Diencephalon (tissue), 1 donor: ENCODE results near the gene OPA3. TPM values are rescaled to one million over a fixed set of nuclear protein-coding genes. Genes with fewer than 3 reads are reported as not detected.

Experiments used
- total RNA-seq: library from RNA; depleted of rRNA; stranded (reverse); fragments of >200 nt; gene quantifications from one replicate; pipeline ENCODE4 v1.2.3, GENCODE V29; 2014

The OPA3 gene
- total RNA-seq: 4.8 TPM

DNA sequence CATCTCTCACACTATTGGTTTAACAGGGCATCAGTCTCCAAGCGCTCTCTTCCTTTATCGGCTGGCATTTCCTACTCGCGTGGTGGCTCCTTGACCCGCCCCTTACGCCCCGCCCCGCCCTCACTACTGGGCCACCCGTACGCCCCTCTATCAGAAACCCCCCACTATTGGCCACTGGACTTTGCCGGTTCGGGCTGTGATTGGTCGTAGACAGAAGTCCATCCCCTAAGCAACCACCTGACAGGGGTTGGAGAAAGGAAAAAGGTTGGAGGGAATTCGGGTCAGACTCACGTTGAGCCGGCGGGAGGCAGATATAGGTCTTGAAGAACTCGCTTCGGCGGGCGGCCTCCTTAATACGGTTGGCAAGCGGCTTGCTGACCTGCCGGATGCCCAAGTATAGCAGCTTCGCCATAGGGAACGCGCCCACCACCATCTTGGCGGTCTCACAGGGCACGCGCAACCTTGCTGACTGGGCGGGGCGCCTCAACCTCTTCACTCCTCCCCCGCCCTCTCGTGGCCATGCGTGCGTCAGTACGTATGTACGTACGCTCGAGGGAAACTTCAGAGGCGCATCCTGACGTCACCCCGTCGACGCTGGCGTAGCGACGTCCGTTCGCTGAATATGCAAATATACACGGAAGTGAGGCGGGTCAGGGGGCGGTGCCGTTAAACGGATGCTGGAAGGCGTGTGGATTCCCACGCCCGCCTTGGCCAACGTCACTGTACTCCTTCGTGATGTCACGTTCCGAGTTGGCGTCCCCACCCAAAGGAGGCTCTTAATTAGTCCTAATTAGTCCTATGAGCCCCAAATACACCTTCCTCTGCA lies at the start of gene OPA3:
TSS of gene OPA3 (minus strand) at position 471 of the 826 bp plus-strand sequence. CDS start at position 433, 38 bp downstream.

DNA sequence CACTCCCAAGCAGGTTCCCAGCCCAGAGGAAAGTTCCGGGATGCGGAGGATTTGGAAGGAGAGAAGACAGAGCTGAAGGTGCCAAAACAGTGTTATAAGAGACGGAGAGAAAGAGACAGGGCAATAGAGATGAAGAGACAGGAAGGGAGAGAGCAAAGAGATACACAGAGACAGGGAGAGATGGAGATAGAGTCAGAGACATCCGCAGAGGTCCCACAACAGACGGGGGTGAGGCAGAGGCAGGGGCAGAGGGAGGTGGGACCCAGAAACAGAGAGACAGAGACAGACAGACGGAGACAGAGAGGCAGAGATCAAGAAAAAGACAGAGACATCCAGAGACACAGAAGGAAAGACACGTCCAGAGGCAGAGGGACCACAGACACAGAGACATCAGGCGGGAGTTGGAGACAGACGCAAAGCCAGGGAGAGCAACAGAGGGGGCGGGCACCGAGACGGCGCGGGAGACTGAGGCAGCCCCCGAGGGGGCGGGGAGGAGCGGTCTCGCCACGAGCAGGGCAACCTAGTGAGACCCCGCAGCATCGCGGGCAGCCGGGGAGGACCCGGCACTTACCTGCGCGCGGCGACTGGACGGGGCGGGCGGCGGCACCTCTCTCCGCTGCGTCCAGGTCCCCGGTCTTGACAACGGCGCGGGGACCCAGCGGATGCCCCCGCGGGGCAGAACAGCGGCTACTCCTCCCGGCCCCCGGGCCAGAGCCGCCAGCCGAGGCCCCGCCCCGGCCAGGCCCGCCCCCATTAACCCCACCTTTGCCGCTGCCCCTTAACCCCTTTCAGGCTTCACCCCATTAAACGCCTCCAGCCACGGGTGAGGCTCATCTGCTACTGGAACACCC lies 17.1 kb upstream of the OPA3 start, which contains the start of gene GPR4:
TSS of gene GPR4 (minus strand) at position 689 of the 851 bp plus-strand sequence. CDS start 10,346 bp downstream, outside the sequence.

DNA sequence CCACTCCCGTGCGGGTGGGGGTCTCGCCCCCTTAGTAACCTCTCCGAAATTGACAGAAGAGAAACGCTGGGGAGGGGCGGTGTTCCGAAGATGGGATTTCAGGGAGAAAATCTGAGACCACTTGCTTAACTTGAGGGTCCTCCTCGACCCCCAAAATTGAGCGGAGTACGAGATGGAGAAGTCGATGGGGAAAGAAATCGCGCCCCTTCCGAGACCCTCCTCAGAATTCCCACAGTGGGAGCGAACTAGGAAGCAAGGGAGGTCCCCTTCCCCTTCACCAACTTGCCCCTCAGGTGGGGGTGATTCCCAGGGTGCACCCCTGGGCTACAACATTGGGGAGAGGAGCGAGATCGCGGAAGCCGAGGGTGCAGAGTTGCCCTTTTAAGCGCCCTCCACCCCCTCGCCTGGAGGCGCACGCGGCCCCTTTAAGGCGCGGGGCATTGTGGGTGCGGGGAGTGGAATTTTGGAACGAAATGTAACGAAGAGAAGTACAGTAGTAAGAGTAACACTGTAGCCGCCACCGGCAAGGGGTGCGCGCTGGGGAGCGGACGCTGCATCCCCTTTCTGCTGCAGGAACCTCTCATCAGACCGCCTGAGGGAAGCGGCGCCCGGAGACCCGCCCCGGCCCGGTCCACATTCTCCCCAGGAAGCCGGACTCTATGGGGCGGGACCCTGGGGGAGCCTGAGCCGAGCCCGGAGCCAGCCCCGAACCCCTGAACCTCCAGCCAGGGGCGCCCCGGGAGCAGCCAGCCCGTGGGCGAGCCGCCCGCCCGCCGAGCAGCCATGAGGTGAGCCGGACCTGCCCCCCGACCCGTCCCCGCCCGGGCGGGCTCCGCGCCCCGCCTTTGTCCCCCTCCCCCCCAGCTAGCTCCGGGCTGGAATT lies 77.4 kb downstream of the OPA3 start, which contains the start of gene VASP:
TSS of gene VASP (plus strand) at position 491 of the 883 bp plus-strand sequence. CDS start at position 784, 293 bp downstream.

GRCh38 chr19:45498411-45499195 lies 86.0 kb downstream of the OPA3 start, which contains the start of gene PPM1N:
PPM1N (plus strand) TSS chr19:45498443; CDS start chr19:45498473, 30 bp downstream.

Other genes with a start within 250 kb of the OPA3 start
- 1.8 TPM for gene KLC3, start 244.1 kb downstream of the OPA3 start, total RNA-seq
- gene ERCC2, start 214.2 kb downstream of the OPA3 start, total RNA-seq: 23.3 TPM
- 0.46 TPM for gene PPP1R13L, start 179.7 kb downstream of the OPA3 start, total RNA-seq
- 6.5 TPM for gene POLR1G, start 178.2 kb downstream of the OPA3 start, total RNA-seq
- gene ERCC1, start 160.9 kb downstream of the OPA3 start, total RNA-seq: 41.3 TPM
- 4.4 TPM for gene FOSB, start 116.8 kb downstream of the OPA3 start, total RNA-seq
- 59.1 TPM for gene RTN2, start 87.8 kb downstream of the OPA3 start, total RNA-seq
- gene PPM1N, start 86.4 kb downstream of the OPA3 start, total RNA-seq: 1.2 TPM
- 15.7 TPM for gene VASP, start 77.3 kb downstream of the OPA3 start, total RNA-seq
- 0.23 TPM for gene GPR4, start 17.4 kb upstream of the OPA3 start, total RNA-seq
- 42.2 TPM for gene EML2, start 54.6 kb upstream of the OPA3 start, total RNA-seq
- not detected for gene GIPR, start 83.4 kb upstream of the OPA3 start, total RNA-seq
- gene SNRPD2, start 107.2 kb upstream of the OPA3 start, total RNA-seq: 132 TPM
- gene QPCTL, start 107.9 kb upstream of the OPA3 start, total RNA-seq: 4.4 TPM
- gene FBXO46, start 146.1 kb upstream of the OPA3 start, total RNA-seq: 7.8 TPM
- not detected for gene MEIOSIN, start 148.6 kb upstream of the OPA3 start, total RNA-seq
- 1.8 TPM for gene SIX5, start 184.4 kb upstream of the OPA3 start, total RNA-seq
- gene DMPK, start 197.7 kb upstream of the OPA3 start, total RNA-seq: 20.3 TPM
- 48.2 TPM for gene DMWD, start 208.0 kb upstream of the OPA3 start, total RNA-seq
- 0.23 TPM for gene RSPH6A, start 230.5 kb upstream of the OPA3 start, total RNA-seq